PFSK-1 (cell line): ENCODE results near the gene CFAP91.

Experiments
- POLR2AphosphoS5 ChIP-seq: IDR thresholded peaks from 2 replicates; pipeline ENCODE4 v1.6.1; 2012; ENCODE audit warnings: low read depth, mild to moderate bottlenecking, control low read depth, low read length, moderate library complexity
- TAF1 ChIP-seq: IDR thresholded peaks from 2 replicates; pipeline ENCODE4 v1.6.1; 2012; ENCODE audit warnings: low read length, control low read depth, borderline replicate concordance; ENCODE audit not compliant: insufficient read depth

DNA sequence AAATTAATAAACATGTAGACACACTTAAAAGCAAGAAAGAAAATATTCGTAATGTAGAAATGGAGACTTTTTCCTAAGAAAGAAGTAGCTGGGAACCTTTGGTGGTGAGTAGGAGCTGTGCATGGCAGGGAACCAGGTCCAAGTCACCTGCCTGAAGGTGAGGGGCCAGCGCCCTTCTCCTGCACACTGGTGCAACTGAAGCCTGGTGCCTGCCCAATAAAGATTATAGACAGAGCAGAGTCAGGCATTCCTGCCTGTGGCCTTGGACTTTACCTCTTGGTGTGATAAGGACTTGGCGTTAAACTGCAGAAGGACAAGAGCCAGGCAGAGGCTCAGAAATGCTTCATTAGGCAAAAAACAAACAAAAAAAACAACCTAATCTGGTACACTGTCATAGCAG, 14.2 kb downstream of the CFAP91 start:
- TF ChIP-seq POLR2AphosphoS5 (no peak), TAF1 (no peak)
